GM13976 (cell line): ENCODE data around the gene CD207.

ENCODE experiments used
- DNase-seq: peaks from one replicate; pipeline ENCODE4 v3.0.0; 2012; ENCODE audit warnings: low spot score
- in situ Hi-C: fragments of 300-500 bp; cut with MboI; formaldehyde crosslinking; loops from one replicate; pipeline ENCODE4 v1.12.0; 2022; ENCODE audit warnings: low sequenced_read_pairs, mixed read lengths, inconsistent platforms; ENCODE audit not compliant: unreplicated experiment
- TF ChIP-seq, protein P1 (sequence below): IDR thresholded peaks from 2 replicates; pipeline ENCODE4 v1.5.1; 2012; ENCODE audit warnings: borderline replicate concordance, mild to moderate bottlenecking; ENCODE audit not compliant: insufficient read depth; ENCODE audit errors: extremely low read depth, missing control alignments, control extremely low read depth

CD207 gene

GRCh38 chr2:70826696-70827350 lies 8.8 kb downstream of the CD207 start:
- no peak for DNase-seq
- in situ Hi-C loops, result no loop called here
- TF ChIP-seq, protein P1, sequence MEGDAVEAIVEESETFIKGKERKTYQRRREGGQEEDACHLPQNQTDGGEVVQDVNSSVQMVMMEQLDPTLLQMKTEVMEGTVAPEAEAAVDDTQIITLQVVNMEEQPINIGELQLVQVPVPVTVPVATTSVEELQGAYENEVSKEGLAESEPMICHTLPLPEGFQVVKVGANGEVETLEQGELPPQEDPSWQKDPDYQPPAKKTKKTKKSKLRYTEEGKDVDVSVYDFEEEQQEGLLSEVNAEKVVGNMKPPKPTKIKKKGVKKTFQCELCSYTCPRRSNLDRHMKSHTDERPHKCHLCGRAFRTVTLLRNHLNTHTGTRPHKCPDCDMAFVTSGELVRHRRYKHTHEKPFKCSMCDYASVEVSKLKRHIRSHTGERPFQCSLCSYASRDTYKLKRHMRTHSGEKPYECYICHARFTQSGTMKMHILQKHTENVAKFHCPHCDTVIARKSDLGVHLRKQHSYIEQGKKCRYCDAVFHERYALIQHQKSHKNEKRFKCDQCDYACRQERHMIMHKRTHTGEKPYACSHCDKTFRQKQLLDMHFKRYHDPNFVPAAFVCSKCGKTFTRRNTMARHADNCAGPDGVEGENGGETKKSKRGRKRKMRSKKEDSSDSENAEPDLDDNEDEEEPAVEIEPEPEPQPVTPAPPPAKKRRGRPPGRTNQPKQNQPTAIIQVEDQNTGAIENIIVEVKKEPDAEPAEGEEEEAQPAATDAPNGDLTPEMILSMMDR, result no peak

DNA sequence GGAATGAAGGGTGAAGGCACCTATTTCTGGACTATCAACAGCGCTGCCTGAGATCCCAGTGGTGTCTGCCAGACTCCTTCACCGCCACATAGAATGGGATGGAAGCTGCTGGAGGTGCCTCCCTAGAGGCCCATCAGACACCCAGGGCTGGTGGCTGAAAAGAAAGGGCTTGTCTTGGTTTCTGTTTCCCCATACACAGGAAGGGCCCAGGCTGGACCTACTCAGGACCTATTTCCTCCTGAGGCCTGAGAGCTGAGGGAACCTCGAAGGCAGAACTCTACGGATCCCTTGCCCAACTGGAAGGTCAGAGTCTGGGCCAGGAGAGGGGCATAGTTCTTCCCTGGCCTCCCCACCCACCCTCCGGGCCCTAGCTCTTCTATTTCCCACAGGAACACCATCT lies 12.4 kb downstream of the CD207 start:
- no peak for DNase-seq

DNA sequence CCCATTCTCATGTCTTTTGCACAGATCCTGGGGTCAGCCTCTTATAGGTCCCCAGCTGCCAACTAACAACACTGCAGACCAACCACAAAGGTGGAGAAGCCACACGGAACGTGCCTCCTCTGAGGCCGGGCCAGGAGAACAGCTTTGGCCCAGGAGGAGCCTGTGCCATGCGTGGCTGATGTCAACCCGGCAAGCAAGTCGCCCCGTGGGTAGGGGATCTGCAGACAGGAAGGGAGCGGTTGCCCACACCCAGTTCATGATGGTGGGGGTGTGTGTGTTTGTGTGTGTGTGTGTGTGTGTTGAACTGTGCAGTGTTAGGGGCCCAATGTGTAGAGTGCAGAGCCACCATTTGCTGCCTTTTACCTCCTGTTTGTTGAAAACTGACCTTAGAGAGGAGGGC lies 12.8 kb downstream of the CD207 start:
- in situ Hi-C loops, result no loop called here
- DNase-seq, result no peak
- TF ChIP-seq, protein P1, result no peak

More for the DNA sequence above, 12.4 kb downstream of the CD207 start:
- TF ChIP-seq, protein P1, result no peak
- in situ Hi-C loops, result no loop called here

- TF ChIP-seq, protein P1, result no peak
- in situ Hi-C loops, result no loop called here
- DNase-seq, result no peak
Measured at GRCh38 chr2:70820499-70820898, 15.1 kb downstream of the CD207 start, which contains the start of gene CLEC4F. CLEC4F (minus strand) TSS chr2:70820599; CDS start chr2:70820523, 76 bp downstream.

DNA sequence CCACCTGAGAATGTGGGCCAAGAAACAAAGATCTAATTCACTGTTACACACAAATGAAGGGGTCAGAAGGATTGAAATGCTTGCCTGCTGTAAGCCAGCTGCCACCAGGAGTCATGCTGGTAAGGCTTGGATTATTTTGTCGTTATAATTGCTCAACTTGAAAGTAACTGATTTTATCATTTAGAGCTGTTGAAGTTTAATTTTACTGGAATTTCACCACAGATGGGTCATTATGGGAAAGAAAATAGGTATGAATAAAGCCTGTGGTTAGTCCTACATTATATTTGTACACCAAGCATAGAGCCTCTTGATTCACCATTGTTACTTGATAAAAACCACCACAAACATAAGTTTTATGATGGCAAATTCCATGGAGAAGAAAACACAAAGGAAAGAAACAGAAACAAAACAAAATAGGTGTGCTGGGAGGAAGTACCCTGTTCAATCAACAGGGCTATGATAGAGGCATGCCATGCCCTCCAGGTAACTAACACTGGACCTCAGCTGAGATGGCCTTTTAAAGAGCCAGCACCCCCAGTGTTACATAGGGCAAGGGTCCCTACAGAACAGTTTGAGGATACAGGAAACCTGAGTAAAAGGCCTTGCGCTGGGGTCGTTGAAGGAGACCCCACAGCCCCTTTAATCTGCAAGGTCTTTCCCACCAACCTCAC lies 18.2 kb downstream of the CD207 start:
- TF ChIP-seq, protein P1, result no peak
- in situ Hi-C loops, result no loop called here
- DNase-seq, result no peak

DNA sequence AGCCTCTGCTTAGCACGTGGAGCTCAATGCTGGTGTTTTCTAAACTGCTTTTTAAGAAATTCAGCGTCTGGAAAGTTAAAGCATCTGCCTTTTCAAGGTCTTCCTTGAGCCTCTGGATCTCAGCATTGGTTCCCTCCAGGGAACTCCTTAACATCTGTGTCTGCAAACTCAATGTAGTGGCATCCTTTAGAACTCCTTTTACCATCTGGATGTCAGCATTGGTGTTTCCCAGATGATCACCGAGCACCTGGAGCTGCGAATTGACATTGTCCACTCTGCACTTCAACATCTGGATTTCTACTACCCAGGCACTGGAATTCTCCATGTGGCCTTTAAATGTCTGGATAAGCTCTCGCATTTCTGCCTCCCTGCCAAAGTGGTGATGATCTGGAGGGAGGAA lies 18.9 kb downstream of the CD207 start:
- in situ Hi-C loops, result no loop called here
- TF ChIP-seq, protein P1, result no peak
- no peak for DNase-seq
